HG03457 (cell line): ENCODE measurements around the gene ZNF729.
"Not testable (repeated sequence)": the region's sequence is repeated elsewhere in the genome, so short reads cannot be mapped to it uniquely, and the experiment has no call there.

Source experiments
- ATAC-seq: cut with Tn5 transposase; IDR thresholded peaks from one replicate; pipeline ENCODE4 v1.9.1; 2021; ENCODE audit warnings: moderate number of reproducible peaks; ENCODE audit not compliant: unreplicated experiment

ZNF729 gene

DNA sequence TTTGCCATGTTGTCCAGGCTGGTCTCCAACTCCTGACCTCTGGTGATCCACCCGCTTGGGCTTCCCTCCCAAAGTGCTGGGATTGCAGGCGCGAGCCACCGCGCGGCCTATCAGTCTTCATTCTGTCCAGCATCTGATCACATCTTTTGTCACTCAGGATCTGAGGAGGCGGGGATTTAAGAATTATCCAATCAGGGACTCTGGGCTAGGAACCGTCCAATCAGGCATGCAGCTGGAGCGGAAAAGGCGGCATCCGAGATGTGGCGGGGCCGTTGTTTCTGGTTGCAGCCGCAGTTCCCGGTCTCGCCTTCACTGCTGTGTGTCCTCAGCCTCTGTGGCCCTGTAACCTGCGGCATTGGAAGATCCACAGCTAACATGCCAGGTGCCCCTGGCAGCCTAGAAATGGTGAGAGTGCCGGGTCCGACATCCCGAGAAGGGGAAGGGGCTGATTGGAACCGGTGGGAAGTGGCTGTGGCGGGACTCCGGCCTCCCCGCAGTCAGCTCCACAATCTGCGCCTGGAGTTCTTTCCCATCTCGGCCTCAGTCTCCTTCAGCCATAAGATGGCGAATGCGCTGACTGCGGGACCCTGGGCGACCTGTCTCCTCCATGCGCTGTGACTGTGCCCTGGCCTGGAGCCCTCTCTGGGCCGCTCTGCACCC lies at the start of gene ZNF729:
Gene ZNF729 (plus strand): TSS at position 291 of the 660 bp plus-strand sequence. CDS start 85 bp downstream, at position 376.
- ATAC-seq = no peak

GRCh38 chr19:22256856-22257255 lies 29.4 kb upstream of the ZNF729 start:
- no peak for ATAC-seq

DNA sequence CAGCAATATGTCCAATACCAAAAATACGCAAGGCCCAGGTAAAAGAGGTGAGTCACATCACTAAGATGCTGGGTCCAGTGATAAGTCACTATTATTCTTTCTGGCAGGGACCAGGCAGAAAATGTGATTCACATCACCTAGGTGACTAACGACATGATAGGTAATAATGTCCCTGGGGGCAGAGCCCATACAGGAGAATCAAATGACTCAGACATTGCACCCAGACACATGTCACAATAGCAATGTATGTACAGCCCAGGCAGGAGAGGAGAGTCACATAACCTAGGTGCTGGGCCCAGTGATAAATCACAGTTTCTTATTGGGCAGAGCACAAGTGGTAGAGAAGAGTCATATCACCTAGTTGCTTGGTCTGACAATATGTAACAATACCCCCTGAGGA lies 28.9 kb upstream of the ZNF729 start:
- no peak for ATAC-seq

- ATAC-seq = no peak
These were observed 28.3 kb upstream of the ZNF729 start for GRCh38 chr19:22257916-22258315.

DNA sequence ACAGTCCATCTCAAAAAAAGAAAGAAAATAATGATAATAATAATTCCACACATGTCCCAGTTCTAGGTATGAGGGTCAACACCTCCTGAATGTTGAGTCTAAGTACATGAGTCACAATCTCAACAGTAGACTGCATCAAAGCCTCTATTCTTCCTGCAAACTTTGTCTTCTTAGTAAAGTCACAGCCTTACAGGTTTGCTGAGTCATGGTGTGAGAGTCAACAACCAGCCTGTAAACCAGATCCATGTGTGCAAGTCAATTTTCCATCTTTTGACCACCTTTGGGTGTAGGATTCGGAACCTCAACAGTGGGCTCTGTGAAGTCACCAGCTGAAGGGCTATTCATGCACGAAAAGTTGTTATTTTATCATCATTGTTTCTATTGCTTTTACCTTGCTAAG lies 25.7 kb upstream of the ZNF729 start:
- no peak for ATAC-seq

DNA sequence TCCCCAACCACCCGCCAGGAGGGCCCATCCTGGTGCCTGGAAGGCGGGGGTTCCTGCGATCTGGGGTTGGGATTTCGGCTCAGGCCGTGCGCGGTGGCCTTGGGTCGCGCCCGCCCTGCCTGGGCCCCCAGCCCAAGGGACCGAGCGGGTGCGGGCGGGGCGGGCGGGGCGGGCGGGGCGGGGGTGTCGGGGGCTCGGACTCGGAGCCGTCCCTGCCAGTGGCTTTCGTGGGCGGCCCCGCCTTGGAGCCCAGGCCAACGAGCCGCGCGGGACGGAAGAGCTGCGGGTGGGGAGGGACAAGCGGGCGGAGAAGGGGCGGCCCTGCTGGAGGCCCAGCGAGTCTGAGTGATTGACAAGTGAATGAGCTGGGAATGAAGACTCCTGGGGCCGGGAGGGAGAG lies 24.6 kb upstream of the ZNF729 start:
- no peak for ATAC-seq

- no peak for ATAC-seq
These were observed 23.1 kb upstream of the ZNF729 start for GRCh38 chr19:22263121-22263520.

DNA sequence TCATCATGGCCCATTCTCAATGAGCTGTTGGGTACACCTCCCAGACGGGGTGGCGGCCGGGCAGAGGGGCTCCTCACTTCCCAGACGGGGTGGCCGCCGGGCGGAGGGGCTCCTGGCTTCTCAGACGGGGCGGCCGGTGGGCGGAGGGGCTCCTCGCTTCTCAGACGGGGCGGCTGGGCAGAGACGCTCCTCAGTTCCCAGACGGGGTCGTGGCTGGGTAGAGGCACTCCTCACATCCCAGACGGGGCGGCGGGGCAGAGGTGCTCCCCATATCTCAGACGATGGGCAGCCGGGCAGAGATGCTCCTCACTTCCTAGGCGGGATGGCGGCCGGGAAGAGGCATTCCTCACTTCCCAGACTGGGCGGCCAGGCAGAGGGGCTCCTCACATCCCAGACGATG lies 35.3 kb downstream of the ZNF729 start:
- not testable (repeated sequence) for ATAC-seq

GRCh38 chr19:22326219-22326618 lies 40.0 kb downstream of the ZNF729 start:
- ATAC-seq = no peak

DNA sequence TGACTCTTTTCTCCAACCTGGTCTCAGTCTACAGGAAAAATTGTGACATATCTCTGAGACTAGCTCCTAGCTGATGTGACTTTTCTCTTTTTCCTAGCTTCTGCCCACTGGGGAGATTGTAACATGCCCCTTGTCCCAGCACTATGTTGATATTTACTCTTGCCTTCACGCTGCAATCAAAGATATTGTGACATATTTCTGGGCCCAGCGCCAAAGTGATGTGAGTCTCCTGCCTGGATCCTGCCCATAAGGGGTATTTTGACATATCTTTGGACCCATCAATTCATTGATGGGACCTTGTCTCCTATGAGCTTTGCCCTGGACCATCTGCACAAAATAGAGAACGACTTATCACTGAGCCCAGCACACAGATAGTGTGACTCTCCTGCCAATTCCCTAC lies 41.1 kb downstream of the ZNF729 start:
- no peak for ATAC-seq

DNA sequence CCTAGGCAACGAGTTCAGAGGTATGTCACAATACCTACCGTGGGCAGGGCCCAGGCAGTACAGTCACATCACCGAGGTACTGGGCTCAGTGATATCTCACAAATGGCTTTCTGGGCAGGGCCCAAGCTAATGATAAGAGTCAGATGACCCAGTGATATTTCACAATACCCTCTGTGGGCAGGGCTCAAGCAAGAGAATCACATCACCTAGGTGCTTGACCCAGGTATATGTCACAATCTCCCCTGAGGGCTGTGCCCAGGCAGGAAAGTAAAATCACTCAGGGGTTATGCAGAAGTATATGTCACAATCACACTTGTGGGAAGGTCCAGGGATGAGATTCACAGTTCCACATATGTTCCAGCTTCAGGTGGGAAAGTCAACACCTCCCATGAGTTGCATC lies 45.3 kb downstream of the ZNF729 start:
- no peak for ATAC-seq

DNA sequence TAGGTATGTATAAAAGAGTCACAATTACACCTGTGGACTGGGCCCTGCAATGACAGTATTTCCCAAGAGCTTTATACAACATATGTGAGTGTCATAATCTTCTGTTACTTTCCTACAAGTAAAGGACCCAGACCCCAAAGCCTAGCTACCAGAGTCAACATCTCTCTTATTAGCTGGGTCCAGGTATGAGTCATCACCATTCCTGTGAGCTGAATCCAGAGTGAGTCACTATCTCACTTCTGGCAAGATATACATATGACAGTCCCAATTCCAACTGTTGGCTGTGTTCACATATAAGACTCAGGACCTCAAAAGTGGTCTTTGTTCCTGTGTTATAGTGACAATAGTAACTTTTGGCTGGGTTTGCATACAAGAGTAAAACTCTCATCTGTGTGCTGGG lies 46.7 kb downstream of the ZNF729 start:
- ATAC-seq = no peak

DNA sequence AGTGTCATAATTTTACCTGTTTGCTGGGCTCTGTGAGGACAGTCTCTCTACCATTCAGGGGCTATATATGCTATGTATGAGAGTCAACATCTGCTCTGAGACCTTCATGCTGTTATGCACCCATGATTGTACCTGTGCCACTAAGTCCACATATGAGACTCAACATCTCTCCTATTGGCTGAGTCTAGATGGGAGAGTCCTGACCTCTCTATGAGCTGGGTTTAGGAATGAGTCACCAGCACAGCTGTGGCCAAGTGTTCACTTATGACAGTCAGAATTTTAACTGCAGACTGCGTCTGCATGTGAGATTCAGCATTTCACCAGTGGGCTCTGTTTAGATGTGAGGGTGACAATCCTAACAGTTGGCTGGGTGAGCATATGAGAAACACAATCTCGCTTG lies 49.5 kb downstream of the ZNF729 start:
- ATAC-seq = no peak

DNA sequence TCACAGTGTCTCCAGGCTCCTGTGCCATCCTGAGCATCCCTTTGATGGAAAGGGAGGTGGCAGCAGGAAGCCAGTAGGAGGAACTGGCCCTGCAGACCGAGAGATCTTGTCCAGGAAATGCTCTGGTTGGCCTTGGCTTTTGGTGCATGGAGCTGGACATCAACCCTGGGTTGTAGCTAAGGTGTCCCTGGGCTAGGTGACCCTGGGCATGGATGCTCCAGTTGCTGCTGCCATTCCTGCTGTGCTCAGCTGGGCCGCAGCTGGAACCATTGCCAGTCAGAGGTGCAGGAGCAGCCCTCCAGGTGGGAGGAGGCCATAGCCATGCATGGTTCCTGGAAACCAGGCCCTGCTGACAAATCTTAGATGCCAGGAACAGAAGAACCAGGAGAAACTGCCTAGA lies 68.4 kb downstream of the ZNF729 start:
- no peak for ATAC-seq
